Mucosa of descending colon (tissue), 3 donors: ENCODE results near the gene MDGA2. TPM values are rescaled to one million over a fixed set of nuclear protein-coding genes. Genes with fewer than 3 reads are reported as not detected.
"Not testable (repeated sequence)": the region's sequence is repeated elsewhere in the genome, so short reads cannot be mapped to it uniquely, and the experiment has no call there.

Source experiments
- ATAC-seq: fragments of 200-7000 bp; cut with Tn5 transposase; one replicate; pipeline ENCODE4 v1.9.1; 2020; ENCODE audit warnings: mild to moderate bottlenecking, moderate library complexity
- DNase-seq, 3 donors: peaks; one replicate each; pipeline ENCODE4 v3.0.0-alpha.2; 2020
- H3K36me3 ChIP-seq: fragments of 200-600 bp; one replicate; pipeline ENCODE4 v1.8.0; 2021; ENCODE audit warnings: low read depth, mild to moderate bottlenecking
- H3K4me1 ChIP-seq: fragments of 200-600 bp; one replicate; pipeline ENCODE4 v1.8.0; 2021; ENCODE audit warnings: low read depth, mild to moderate bottlenecking
- H3K4me3 ChIP-seq: fragments of 200-600 bp; one replicate; pipeline ENCODE4 v1.8.0; 2021; ENCODE audit warnings: mild to moderate bottlenecking
- H3K9me3 ChIP-seq: fragments of 200-600 bp; one replicate; pipeline ENCODE4 v1.8.0; 2021; ENCODE audit warnings: mild to moderate bottlenecking
- intact Hi-C, 2 donors: fragments of 100-400 bp; cut with DNase I in 1 of 2; cut with micrococcal nuclease in 1 of 2; formaldehyde crosslinking; loops; one replicate each; pipeline versions ENCODE4 v1.11.0 to v1.11.1; 2022; cut with DNase I, micrococcal nuclease
- total RNA-seq, 3 donors: library from RNA; stranded (reverse); fragmentation: NEBNext Ultra II Directional in 2 of 3; extraction: Animal tissue kit (Norgen Biotek cat#: 25700) in 2 of 3; gene quantifications; one replicate each; pipeline versions ENCODE4 v1.2.1 to v1.2.4, GENCODE V29; 2021 to 2023
- TF ChIP-seq, protein P1 (sequence below): fragments of 200-600 bp; IDR thresholded peaks from one replicate; pipeline ENCODE4 v1.8.0; 2022; ENCODE audit warnings: antibody characterized with exemption, mild to moderate bottlenecking
- donor health status: DM: no; HTN: no; CAD: no; lungs with moderate emphysema.
- donor health status: DM: no; HTN: no; CAD: no.
- donor health status: DM: no; HTN: yes; CAD: no.

MDGA2 gene
- total RNA-seq, 3 donors from 2014 or later: 0.35 TPM; not detected in 2

- no peak for ATAC-seq
- Histone ChIP-seq H3K36me3 (no peaks in the 10 kb centered on the region), H3K9me3 (no peaks in the 10 kb centered on the region), H3K4me1 (no peaks in the 10 kb centered on the region), H3K4me3 (no peak overlapping the region)
- intact Hi-C loops: no loop called here
- DNase-seq: no peak
- TF ChIP-seq, protein P1, sequence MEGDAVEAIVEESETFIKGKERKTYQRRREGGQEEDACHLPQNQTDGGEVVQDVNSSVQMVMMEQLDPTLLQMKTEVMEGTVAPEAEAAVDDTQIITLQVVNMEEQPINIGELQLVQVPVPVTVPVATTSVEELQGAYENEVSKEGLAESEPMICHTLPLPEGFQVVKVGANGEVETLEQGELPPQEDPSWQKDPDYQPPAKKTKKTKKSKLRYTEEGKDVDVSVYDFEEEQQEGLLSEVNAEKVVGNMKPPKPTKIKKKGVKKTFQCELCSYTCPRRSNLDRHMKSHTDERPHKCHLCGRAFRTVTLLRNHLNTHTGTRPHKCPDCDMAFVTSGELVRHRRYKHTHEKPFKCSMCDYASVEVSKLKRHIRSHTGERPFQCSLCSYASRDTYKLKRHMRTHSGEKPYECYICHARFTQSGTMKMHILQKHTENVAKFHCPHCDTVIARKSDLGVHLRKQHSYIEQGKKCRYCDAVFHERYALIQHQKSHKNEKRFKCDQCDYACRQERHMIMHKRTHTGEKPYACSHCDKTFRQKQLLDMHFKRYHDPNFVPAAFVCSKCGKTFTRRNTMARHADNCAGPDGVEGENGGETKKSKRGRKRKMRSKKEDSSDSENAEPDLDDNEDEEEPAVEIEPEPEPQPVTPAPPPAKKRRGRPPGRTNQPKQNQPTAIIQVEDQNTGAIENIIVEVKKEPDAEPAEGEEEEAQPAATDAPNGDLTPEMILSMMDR: no peak
Measured at GRCh38 chr14:47262801-47263200, 412.6 kb downstream of the MDGA2 start.

DNA sequence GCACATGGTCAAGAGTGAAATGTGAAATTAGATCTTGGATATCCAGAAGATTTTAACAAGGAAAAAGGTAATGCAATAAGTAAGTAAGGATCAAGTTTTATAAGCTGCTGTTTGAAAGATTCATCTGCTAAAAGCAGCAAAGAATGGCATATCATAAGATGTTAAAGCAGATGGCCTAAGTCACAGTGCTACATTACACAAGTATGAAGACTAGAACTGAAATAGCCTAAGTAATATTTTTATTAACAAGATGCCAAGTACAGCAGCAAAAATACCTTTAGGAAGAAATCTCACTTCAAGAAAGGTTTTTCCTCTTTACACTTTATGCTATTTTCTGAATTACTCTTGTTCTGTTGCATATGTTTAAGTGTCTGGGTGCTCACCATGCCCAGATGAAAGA is 414.1 kb downstream of the MDGA2 start:
- intact Hi-C loops: no loop called here
- H3K4me1 ChIP-seq: no peaks in the 10 kb centered on the region
- no peaks in the 10 kb centered on the region for H3K9me3 ChIP-seq
- DNase-seq: no peak
- ATAC-seq: no peak
- no peaks in the 10 kb centered on the region for H3K36me3 ChIP-seq
- H3K4me3 ChIP-seq: no peak overlapping the region
- TF ChIP-seq, protein P1: no peak

GRCh38 chr14:47259796-47260195 is 415.6 kb downstream of the MDGA2 start:
- no peak for DNase-seq
- no peaks in the 10 kb centered on the region for H3K4me1 ChIP-seq
- no peaks in the 10 kb centered on the region for H3K36me3 ChIP-seq
- H3K9me3 ChIP-seq: no peaks in the 10 kb centered on the region
- no peak overlapping the region for H3K4me3 ChIP-seq
- intact Hi-C loops: no loop called here
- no peak for ATAC-seq
- TF ChIP-seq, protein P1: no peak

DNA sequence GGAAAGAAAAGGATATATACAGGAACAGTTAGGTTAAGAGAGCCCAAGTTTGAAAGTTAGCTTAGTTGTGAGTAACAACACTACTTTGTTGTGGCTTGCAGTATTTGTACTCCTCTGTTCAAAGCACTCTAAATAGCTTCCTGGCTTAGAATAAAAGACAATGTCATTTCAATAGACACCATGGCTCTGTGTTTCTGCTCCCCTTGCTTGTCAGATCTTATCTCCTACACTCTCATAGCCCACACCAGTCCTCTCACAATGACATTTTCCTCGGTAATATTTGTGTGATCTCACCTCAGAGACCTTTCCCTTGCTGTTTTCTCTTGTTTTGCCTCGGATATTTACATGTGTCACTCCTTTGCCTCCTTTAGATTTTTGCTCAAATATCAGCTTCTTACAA is 418.4 kb downstream of the MDGA2 start:
- DNase-seq (no peak), ATAC-seq (no peak)
- TF ChIP-seq, protein P1: no peak
- Histone ChIP-seq H3K9me3 (peaks cover 7% of the 10 kb centered on the region), H3K4me3 (no peak overlapping the region), H3K4me1 (no peaks in the 10 kb centered on the region), H3K36me3 (no peaks in the 10 kb centered on the region)
- intact Hi-C loops: no loop called here

- no peaks in the 10 kb centered on the region for H3K4me1 ChIP-seq
- intact Hi-C loops: no loop called here
- no peak for DNase-seq
- TF ChIP-seq, protein P1: no peak
- H3K9me3 ChIP-seq: peaks cover 7% of the 10 kb centered on the region
- ATAC-seq: no peak
- no peak overlapping the region for H3K4me3 ChIP-seq
- H3K36me3 ChIP-seq: no peaks in the 10 kb centered on the region
Measured at GRCh38 chr14:47252802-47253201, 422.6 kb downstream of the MDGA2 start.

DNA sequence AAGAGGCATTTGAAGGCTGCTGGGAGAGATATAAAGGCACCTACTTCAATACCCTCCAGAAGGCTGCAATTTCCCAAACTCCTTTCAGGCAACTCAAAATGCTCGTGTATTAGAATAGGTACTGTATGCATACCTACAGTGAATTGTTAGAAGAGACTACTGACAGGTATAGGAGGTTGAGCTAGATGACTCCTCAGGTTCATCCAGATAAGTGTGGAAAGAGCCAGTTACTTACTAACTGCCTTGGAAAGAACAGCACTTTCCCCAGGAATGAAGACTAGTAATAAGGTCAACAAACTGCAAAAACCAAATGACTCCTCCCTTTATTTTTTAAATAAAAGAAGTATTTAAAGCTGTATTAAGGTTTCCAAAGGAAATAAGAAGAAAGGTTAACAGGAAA is 429.0 kb downstream of the MDGA2 start:
- Histone ChIP-seq H3K36me3 (no peaks in the 10 kb centered on the region), H3K9me3 (no peaks in the 10 kb centered on the region), H3K4me1 (no peaks in the 10 kb centered on the region), H3K4me3 (no peak overlapping the region)
- TF ChIP-seq, protein P1: no peak
- ATAC-seq: no peak
- DNase-seq: no peak
- intact Hi-C loops: no loop called here

- H3K36me3 ChIP-seq, H3K4me3 ChIP-seq, ATAC-seq, H3K9me3 ChIP-seq, H3K4me1 ChIP-seq, intact Hi-C loops, DNase-seq: not testable (repeated sequence)
Measured at GRCh38 chr14:47242579-47242978, 432.8 kb downstream of the MDGA2 start.
